ENCODE measurements around the gene R3HDM1.
"Not testable (repeated sequence)": the region's sequence is repeated elsewhere in the genome, so short reads cannot be mapped to it uniquely, and the experiment has no call there.

The R3HDM1 gene

GRCh38 chr2:135531231-135532197 is at the start of gene R3HDM1:
Gene R3HDM1 (plus strand): TSS chr2:135531484. CDS start chr2:135604846, 73,362 bp downstream.
- peak; percentile 95 for DNase-seq

- no peak for DNase-seq
Observed at GRCh38 chr2:135485441-135485840, 45.8 kb upstream of the R3HDM1 start.

- no peak for DNase-seq
Observed at GRCh38 chr2:135490376-135490775, 40.9 kb upstream of the R3HDM1 start.

GRCh38 chr2:135494503-135494902 is 36.8 kb upstream of the R3HDM1 start:
- no peak for DNase-seq

GRCh38 chr2:135494917-135495316 is 36.4 kb upstream of the R3HDM1 start:
- DNase-seq, result no peak

GRCh38 chr2:135498588-135498987 is 32.7 kb upstream of the R3HDM1 start:
- not testable (repeated sequence) for DNase-seq

- DNase-seq, result no peak
Observed at GRCh38 chr2:135504811-135505210, 26.5 kb upstream of the R3HDM1 start.

- DNase-seq, result no peak
Observed at GRCh38 chr2:135510577-135510976, 20.7 kb upstream of the R3HDM1 start.

GRCh38 chr2:135512099-135512498 is 19.2 kb upstream of the R3HDM1 start:
- no peak for DNase-seq

- no peak for DNase-seq
Observed at GRCh38 chr2:135525786-135526185, 5.5 kb upstream of the R3HDM1 start.

- no peak for DNase-seq
Observed at GRCh38 chr2:135528006-135528405, 3.3 kb upstream of the R3HDM1 start.

GRCh38 chr2:135530313-135531230 is 712 bp upstream of the R3HDM1 start, which contains the start of gene ZRANB3:
Gene ZRANB3 (minus strand): TSS chr2:135531218.
- DNase-seq, result peak; percentile 91

GRCh38 chr2:135532581-135532980 is 1.3 kb downstream of the R3HDM1 start:
- DNase-seq, result no peak

- not testable (repeated sequence) for DNase-seq
Observed at GRCh38 chr2:135533545-135533944, 2.3 kb downstream of the R3HDM1 start.

GRCh38 chr2:135546436-135546835 is 15.2 kb downstream of the R3HDM1 start:
- DNase-seq, result no peak

- no peak for DNase-seq
Observed at GRCh38 chr2:135547311-135547710, 16.0 kb downstream of the R3HDM1 start.

- no peak for DNase-seq
Observed at GRCh38 chr2:135551356-135551755, 20.1 kb downstream of the R3HDM1 start.

GRCh38 chr2:135552887-135553286 is 21.6 kb downstream of the R3HDM1 start:
- DNase-seq, result no peak

- no peak for DNase-seq
Observed at GRCh38 chr2:135555311-135555710, 24.0 kb downstream of the R3HDM1 start.

GRCh38 chr2:135557530-135557929 is 26.2 kb downstream of the R3HDM1 start:
- DNase-seq, result no peak

- DNase-seq, result no peak
Observed at GRCh38 chr2:135561925-135562324, 30.6 kb downstream of the R3HDM1 start.

GRCh38 chr2:135563793-135564192 is 32.5 kb downstream of the R3HDM1 start:
- peak; percentile 35 for DNase-seq

- no peak for DNase-seq
Observed at GRCh38 chr2:135570884-135571283, 39.6 kb downstream of the R3HDM1 start.
